NCI-H1092 (cell line): ENCODE data around the gene KLF3.

Source experiments
- DNase-seq: peaks from one replicate; lab custom pipeline; 2025; lab: John Stamatoyannopoulos, UW

The KLF3 gene

DNA sequence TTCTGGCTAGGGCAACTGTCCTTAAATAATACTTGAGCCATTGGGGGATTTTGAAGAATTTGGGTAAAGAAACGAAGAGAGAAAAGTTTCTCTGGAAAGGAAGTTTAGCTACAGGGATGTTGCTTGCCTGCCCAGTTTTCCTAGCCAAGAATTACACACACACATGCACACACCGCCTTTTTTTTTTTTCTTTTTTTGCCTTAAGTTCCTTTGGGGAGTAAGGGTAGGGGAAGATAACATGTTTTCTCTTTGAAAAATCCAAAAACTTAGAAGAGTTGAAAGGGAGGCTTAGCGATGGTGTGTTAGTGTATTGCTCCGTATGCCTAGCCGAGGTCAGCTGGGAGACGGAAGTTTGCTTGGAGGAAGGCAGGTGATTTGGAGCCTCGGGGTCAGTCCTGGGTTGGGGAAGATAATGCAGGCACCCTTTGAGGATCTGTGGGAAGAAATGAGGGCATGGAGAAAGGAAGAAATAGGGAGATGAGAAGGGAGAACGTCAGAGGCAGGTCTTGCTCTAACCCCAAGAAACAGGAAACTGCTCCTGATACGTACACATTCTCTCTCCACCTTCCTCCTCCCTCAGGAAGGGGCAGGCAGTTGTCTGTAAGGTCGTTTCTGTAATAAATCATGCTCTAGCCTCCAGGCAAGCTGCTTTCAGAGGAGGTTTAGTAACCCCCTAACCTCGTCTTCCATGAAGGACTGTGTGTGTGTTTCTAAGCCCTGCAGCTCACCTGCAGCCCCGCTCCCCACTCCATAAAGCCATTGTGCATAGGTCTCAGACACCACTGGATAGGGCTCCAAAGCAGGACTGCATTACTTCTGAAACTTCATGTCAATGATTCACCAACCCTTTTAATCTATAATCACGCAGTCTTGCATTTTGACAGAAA, 10.5 kb downstream of the KLF3 start:
- DNase-seq, result no peak

DNA sequence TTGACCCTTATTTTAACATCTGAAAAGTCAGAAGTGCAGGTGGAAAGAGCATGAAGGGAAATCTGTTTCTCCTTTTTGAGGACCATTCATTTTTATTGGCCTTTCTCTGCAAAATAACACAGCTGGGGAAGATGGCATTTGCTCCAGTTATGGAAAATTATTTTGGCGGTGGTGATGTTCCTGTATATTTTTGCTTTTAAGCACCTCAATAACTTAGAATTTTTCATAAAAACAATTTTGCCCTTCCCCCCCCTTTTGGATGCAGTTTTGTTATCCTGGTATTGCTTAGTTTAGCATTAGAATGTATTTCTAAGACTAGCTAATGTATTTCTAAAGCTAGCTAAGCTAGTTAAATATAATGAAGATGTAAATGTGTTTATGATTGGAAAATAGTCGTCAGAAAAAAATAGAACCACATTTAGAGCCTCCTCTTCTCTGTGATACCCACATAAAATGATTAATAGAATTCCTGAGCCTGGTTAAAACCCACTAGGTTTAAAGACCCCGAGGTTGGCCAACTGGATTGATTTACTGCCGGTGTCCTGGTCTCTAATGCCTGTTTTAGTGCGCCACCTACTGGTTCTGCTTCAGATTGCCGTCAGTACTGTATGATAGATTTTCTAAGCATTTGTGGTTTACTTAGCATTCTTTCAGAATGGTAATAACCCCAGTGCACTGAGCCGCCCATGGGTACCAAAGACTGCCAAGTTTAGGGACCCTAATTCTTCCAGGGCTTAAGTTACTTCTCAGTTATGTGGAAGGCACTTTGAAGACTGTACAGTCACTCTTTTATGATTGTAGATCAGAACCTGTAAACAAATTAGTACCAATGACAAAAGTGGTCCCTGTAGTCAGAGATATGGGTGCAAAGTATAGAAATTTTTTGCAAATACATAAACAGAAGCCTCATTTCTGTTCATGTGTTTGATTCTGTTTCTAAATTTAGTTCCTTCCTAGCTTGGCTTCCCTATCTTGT, 11.4 kb downstream of the KLF3 start:
- DNase-seq, result peak; percentile 70

DNA sequence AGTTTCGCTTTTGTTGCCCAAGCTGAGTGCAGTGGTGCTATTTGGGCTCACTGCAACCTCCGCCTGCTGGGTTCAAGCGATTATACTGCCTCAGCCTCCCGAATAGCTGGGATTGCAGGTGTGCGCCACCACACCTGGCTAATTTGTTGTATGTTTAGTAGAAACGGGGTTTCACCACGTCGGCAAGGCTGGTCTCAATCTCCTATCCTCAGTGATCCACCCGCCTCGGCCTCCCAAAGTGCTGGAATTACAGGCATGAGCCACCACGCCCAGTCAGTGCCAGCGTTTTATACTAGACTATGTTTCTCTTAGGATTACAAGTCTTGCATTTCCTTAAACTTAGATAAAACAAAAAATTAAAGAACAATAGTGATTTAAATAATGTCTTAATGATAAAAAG, 13.0 kb downstream of the KLF3 start:
- DNase-seq, result no peak

DNA sequence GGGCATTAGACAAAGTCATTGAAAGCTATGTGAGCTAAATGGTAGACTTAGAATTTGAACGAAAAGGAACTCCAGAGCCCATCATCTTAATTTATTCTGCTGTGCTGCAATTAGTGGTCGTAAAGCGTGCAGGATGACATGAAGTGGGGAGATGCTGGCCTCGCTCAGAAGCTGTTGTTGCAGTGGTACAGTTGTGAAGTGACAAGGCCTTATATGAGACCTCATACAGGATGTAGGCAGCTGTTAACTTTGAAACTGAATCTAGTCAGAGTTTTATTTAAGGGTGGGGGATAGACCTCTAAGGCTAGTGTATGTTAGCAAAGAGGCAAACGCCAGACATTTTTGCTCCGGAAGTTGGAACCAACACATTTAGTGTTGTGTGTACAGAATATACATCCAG, 13.4 kb downstream of the KLF3 start:
- DNase-seq, result no peak

DNA sequence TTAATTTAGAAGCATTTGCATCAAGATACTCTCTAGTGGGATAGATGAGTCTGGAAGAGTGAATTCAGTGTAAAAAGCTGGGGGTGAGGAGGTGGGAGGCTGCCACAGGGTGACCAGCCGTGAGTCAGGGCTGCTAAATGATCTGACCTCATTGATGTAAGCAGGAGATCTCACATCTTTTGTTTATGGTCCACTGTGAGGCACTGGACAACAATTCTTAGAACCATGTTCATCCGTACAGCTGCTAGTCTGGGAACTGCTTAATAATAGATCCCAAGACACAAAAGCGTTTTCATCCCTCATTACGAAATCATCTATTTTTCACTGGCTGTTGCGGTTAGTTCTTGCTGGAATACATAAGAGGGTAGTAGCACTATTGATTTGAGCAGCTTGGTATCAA, 14.1 kb downstream of the KLF3 start:
- no peak for DNase-seq

DNA sequence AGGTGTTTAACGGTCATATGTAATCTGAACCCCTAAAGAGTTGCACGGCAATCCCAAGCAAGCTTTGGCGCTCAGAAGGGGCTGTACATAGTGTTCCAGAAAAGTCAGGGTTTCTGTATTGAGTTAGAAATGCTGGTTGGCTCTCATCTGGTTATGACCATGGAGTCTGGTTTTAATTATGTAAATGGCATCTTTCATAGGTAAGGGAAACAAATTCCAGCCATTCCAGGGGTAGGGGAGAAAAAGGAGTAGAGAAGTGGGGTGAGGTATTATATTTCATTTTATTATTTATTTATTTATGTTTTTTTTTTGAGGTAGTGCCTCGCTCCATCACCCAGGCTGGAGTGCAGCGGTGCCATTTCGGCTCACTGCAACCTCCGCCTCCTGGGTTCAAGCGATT, 15.9 kb downstream of the KLF3 start:
- DNase-seq, result no peak

DNA sequence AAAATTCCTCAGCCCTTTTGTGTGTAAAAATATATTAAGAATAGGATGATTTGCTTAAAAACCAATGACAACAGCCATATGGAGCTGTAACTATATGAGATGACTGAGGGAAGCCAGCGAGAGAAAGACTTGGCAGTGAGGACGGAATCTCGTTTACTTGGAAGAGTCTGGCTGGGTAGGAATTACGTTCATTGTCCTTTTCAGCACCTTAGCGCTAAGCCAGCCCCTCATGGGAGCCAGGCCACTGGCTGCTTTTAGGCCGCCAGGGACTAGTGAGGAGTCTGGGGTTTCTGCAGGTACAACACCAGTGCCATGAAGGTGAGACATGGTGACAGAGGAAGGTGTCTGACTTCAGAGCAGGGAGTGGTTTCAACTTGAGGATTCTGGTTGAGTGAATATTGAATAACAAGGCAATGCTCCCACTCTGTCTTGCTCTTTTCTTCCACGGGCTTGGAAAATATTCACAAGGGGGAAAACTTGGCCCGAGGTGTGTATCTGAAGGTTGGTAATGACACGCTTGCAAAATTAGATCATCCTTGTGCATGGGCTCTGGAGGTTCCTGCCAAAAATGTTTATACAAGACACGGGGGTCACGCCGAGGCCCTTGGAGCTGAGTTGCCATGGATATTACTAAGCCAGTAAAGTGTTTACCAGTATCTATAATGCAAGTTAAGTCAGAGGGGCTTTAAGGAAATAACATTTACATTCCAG, 17.4 kb downstream of the KLF3 start:
- DNase-seq, result no peak

DNA sequence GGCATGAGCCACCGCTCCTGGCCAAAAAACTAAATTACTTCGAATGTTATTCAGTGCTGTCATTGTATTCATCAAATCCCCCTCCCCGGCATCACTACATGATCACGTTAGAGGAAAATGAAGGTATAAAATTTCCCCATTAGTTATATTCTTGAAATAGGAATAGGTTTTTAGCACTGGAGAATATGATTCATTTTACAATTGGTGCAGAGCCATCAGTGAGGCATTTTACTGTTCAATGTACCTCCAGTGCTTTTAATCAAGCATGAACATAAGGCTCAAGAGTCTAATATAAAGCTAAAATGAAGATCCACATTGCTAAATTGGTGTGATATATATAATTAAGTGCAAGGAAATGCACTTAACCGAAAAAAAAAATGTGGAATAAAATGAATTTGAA, 18.3 kb downstream of the KLF3 start:
- DNase-seq, result no peak

DNA sequence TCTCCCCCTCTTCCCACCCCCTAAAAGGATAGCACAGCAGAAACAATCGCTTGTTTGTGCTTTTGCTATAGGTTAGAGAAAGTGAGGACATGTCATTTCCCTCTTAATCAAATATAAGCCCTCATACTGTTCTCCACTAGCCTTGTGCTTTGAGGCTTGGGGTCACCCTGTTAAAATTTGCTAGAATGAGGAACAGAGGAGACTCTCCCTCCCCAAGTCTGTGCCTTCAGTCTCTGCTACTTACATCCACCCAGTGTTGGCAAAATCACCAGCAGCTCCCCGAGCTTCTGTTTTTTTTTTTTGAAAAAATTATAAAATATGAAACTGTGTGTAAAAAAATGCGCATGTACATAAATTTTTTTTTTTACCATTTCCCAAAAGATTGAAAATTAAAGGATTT, 19.3 kb downstream of the KLF3 start:
- no peak for DNase-seq

DNA sequence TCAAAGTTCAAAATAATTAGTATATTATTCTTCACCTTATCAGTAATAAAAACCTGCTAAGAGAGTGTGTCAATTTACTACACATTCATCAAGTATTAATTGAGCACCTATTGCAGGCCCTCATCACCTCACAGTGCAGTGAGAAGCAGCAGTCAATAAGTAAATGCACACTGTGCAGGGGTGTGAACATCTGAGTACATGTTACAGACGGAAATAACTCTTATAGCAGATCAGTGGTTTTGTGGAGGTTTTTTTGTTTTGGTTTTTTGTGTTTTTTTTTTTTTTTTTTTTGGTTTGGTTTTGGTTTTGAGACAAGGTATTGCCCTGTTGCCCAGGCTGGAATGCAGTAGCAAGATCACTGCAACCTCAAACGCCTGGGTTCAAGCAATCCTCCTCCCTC, 20.3 kb downstream of the KLF3 start:
- DNase-seq, result no peak

DNA sequence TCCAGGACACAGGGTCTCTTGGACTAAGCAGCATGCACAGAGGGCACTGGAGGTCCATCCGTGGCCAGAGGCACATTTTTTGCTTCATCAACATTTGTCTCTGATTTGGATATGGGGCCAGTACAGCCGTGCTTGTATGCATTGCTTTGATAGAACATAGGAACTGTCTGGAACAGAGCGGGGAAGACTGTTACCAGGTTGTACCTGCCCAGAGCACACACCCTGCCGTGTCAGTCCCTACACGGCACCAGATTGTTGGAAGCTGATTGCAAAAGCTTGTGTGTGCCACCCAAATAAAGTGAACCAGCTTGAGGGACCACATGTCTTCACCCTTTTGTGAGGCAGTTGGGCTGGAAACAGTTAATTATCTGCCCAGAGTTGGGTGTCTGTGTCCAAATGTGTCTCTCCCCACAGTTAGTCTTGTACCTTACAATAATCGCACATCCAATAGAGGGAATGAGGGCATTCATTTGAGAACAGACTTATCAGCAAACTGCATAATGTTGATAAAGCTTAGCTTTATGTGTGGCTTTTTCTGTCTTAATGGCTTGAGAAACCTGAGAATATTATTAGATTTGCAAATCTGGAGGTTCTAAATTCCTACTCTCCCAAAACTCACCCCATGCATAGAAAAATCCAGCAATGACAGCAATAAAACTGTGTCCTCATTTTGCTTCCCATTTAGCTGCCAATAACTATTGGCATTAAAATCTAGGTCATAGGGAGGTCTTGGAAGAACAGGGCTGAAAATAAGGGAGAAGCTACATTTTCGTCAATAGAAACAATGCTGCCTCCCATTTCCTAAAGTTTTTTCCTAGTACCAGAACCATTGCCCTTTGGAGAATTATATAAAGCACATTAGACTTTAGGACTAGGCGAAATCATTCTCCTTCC, 21.2 kb downstream of the KLF3 start:
- no peak for DNase-seq

DNA sequence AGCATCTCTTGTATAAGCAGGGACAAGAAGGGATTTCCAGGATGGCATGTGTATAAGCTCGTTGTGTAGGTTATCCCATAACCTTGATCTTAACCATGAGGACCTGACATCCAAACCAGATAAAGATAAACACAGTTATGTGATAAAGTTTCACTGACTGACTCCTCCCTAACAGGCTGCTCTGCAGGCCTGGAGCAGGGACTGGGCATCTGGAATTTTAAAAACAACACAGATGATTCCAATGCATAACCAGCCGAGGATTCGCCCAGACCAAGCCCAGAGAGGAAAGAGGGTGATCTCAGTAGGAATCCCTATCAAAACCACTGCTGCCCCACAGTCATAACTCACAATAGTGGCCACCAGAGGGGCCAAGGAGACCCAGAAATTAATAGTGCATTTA, 22.7 kb downstream of the KLF3 start:
- no peak for DNase-seq

DNA sequence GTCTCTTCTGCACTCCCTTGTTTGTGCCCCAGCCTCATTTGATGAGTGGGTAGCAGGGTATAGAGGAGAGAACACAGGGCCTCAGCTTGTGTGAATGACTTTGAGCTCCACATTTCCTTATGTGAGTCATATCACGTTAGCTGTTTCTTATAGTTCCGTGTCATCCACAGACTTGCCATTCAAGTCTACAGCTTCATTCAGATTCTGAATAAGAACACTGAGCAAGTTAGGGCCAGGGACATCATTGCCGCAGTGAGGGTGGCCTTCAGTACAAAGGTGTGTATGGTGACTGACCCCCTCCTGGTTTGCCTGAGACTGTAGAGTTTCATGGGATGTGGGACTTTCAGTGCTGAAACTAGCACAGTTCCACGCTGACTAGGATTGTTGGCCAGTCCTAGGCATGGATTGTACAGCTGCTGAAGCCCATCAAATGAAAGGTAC, 23.6 kb downstream of the KLF3 start:
- DNase-seq, result no peak

DNA sequence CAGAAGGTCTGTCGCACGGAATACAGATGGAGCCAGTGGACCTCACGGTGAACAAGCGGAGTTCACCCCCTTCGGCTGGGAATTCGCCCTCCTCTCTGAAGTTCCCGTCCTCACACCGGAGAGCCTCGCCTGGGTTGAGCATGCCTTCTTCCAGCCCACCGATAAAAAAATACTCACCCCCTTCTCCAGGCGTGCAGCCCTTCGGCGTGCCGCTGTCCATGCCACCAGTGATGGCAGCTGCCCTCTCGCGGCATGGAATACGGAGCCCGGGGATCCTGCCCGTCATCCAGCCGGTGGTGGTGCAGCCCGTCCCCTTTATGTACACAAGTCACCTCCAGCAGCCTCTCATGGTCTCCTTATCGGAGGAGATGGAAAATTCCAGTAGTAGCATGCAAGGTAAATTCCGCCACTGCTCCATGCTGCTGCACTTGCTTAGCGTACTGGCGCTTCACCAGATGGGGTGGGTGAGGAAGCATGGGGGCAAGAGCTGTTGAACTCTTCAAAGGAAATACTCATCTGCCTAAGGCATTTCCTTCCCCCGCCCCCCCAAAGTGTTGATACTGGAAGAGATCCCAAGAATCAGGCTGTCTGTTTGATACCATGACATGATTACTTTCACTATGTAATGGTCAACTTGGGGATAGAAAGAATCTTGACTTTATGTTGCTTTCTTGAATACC, 24.8 kb downstream of the KLF3 start:
- no peak for DNase-seq

DNA sequence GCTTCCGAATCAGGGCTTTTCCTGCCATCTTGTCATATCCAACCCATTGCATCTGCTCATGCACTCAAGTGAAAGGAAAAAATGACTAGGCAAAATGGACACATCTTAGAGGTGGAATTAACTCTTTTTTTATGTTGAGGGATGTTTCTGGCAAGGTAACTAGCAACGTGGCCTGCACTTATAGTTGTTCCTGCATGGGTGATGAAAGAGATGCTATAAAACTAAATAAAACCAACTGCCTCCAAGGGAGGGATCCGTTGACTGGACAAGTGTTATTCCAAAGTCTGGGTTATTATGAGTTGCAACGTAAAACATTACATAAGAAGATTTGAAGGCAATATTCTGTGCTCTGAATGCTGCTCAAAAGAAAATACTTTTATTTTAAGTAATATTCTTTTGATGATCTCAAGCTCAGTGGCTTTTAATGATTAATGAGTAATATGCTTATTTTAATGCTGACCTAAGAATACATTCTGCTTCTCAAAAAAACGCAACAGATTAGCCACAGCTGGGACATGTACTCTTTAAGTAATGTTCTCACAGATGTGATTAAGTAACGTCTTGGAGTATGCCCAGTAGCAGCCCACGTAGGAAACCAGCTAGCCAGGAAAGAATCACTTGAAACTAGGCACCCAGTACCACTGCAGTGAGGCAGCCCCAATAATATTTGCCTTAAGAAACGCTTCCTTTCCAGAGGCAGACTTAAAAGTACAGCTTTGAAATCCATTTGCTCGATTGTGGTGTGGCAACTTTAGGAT, 27.4 kb downstream of the KLF3 start:
- DNase-seq, result no peak

DNA sequence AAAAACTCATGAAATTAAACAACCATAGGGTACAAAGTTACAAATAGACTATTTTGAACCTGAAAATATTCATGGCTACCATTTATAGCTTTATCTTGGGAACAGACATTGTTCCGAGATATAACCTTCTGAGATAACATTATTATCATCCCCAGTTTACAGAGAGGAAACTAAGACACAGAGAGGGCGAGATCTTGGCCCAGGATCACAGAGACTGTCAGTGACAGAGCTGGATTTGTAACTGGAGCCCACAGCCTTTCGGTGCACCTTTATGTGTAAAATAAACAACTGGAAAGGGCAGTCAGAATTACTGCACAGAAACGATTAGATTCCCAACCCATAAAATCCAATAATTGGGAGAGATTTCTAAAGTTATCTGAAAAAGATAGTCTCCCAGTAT, 28.4 kb downstream of the KLF3 start:
- DNase-seq, result no peak

DNA sequence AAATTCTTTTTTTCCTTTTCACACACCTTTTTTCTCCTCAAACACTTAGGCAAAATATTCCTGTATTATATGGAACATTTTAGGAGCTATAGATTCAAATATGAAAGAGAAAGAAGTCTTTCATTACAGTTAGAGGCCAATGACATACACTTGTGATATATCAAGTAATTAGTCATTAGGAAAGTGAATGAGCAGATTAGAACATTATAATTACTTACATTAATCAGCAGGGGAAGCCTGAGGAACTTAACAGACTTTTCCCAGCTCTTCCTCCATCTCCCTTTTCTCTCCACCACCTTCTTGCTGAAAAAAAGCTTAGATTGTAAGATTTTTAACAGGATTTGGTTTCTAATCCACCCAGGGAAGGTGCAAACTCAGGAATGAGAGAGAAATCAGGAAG, 29.6 kb downstream of the KLF3 start:
- DNase-seq, result no peak

DNA sequence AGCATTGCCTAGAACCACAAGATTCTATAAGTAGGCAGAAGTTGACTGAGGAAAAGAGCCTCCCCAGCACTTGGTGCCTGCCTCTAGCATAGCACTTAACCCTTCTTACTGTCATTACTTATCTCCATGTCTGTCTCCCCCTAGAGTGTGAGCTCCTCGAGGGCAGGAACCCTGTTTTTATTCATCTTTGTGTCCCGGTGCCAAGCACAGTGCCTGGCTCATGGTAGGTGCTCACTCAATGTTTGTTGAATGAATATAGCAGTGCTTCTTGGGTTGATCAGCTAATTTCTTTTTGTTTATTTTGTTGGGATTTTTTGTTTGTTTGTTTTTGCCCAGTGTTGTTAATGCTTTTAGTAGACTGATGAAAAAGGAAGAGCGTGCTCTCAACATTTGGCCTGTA, 30.3 kb downstream of the KLF3 start:
- DNase-seq, result no peak

DNA sequence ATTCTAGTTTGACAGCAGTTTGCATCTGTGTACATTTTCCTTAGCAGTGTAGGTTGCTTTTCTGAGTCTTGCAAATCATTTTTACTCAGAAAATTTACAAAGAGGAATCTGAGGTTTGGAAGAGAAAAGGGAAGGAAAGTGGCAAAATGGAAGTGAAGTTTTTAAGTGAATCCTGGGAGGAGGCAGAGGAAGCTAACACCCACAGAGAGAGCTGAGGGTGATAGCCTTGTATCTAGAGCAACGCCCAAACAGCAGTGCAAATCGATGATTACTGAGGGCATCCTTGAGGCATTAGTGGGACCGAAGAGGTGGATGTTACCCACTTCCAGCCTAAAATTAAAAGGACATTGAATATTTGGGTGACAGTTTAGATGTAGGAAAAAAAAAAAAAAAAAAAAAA, 31.8 kb downstream of the KLF3 start:
- DNase-seq, result no peak

DNA sequence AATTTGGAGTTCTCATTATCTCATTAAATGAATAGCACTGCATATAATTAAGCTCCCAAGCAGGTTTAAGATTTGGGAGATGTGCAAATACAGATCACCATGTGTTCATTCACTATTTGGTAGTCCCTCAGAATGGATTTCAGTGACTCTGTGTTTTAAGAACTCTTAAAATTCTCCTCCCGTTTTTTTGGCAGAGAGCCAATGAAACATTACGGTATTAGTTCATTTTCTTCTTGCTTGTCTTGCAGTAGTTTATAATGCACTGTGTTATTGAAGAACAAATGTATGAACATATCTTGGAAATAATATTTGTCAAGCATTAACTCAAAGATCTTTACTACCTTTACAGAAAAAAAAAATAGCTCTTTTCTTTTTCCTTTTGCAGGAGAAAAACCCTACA, 32.7 kb downstream of the KLF3 start:
- DNase-seq, result no peak
